HEK293 (cell line): ENCODE data around the gene CADPS2.

Experiments used
- ATF2 ChIP-seq: fragments of 450-650 bp; formaldehyde crosslinking; IDR thresholded peaks from 2 replicates; pipeline ENCODE4 v1.5.1; 2016; ENCODE audit warnings: missing biosample characterization, missing genetic modification characterization, low read depth
- BCL11A ChIP-seq: fragments of 450-650 bp; formaldehyde crosslinking; IDR thresholded peaks from 2 replicates; pipeline ENCODE4 v1.5.1; 2016; ENCODE audit warnings: low read depth, missing biosample characterization, missing genetic modification characterization
- MZF1 ChIP-seq: fragments of 450-650 bp; formaldehyde crosslinking; IDR thresholded peaks from 2 replicates; pipeline ENCODE4 v1.5.1; 2017; ENCODE audit warnings: missing biosample characterization, missing genetic modification characterization, borderline replicate concordance
- ZNF146 ChIP-seq: fragments of 450-650 bp; formaldehyde crosslinking; IDR thresholded peaks from 2 replicates; pipeline ENCODE4 v1.5.1; 2016; ENCODE audit warnings: missing biosample characterization, missing genetic modification characterization
- ZNF747 ChIP-seq: fragments of 450-650 bp; formaldehyde crosslinking; IDR thresholded peaks from 2 replicates; pipeline ENCODE4 v1.5.1; 2016; ENCODE audit warnings: missing biosample characterization, missing genetic modification characterization
- TF ChIP-seq, protein P1 (sequence below): fragments of 450-650 bp; formaldehyde crosslinking; IDR thresholded peaks from 2 replicates; pipeline ENCODE4 v1.5.1; 2016; ENCODE audit warnings: missing biosample characterization, missing genetic modification characterization

DNA sequence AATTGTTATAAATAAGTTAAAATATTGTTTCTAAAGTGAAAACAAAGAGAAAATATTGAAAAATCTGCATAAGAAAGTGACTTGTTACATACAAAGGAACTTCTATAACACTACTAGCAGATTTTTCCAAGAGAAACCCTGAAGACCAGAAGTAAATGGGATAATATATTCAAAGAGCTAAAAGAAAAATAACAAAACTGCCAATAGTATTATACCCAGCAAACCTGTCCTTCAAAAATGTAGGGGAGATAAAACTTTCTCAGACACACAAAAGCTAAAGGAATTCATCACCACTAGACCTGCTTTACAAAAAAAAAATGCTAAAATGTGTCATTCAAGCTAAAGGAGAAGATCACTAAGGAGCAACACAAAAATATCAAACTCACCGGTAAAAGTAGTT, 17.0 kb downstream of the CADPS2 start:
- TF ChIP-seq ZNF747 (tag by site-specific recombination) (no peak), ZNF146 (no peak), ATF2 (no peak), MZF1 (tag by site-specific recombination) (no peak), BCL11A (tag by site-specific recombination) (no peak)
- TF ChIP-seq, protein P1, sequence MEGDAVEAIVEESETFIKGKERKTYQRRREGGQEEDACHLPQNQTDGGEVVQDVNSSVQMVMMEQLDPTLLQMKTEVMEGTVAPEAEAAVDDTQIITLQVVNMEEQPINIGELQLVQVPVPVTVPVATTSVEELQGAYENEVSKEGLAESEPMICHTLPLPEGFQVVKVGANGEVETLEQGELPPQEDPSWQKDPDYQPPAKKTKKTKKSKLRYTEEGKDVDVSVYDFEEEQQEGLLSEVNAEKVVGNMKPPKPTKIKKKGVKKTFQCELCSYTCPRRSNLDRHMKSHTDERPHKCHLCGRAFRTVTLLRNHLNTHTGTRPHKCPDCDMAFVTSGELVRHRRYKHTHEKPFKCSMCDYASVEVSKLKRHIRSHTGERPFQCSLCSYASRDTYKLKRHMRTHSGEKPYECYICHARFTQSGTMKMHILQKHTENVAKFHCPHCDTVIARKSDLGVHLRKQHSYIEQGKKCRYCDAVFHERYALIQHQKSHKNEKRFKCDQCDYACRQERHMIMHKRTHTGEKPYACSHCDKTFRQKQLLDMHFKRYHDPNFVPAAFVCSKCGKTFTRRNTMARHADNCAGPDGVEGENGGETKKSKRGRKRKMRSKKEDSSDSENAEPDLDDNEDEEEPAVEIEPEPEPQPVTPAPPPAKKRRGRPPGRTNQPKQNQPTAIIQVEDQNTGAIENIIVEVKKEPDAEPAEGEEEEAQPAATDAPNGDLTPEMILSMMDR (tag by site-specific recombination) = no peak
